ENCODE results near the gene RAMACL. TPM values are rescaled to one million over a fixed set of nuclear protein-coding genes. Genes with fewer than 3 reads are reported as not detected.
A peak's percentile ranks its signal among the peaks of the same experiment; 100 is the strongest.

RAMACL gene
- total and polyA plus RNA-seq, 2 of the 4 experiments (the other 2 are of a cell fraction): 0.46 to 0.90 TPM

GRCh38 chr6:166565084-166565967 lies 21.2 kb downstream of the RAMACL start:
- Histone ChIP-seq H2BK5ac (ENCODE audit: low read depth, low read length, poor library complexity, severe bottlenecking) (no peak overlapping the region), H3K23ac (ENCODE audit: low read depth, low read length) (no peak overlapping the region), H3K9me1 (ENCODE audit: insufficient read depth, low read length) (peaks cover 17% of the 10 kb centered on the region), H3K9ac (ENCODE audit: low read depth, low read length) (no peak overlapping the region), H3K14ac (replicated peaks; ENCODE audit: low read depth, low read length) (no peak overlapping the region), H4K8ac (ENCODE audit: low read depth in 2 of 2, low read length in 2 of 2) (0 out of 4 replicates have a peak overlapping the region, but pooled peaks of 1 of the 2 experiments have one; percentile 16), H3K4me3 (ENCODE audit: insufficient read depth, low read depth, low read length) (no peak overlapping the region), H2BK15ac (ENCODE audit: low read depth, low read length) (peak overlapping the region; percentile 63; the same call in 1 of the 3 replicates), H4K5ac (ENCODE audit: low read depth, low read length) (no peak overlapping the region), H2AFZ (replicated peaks; ENCODE audit: low read length, poor library complexity) (no peak overlapping the region), H3K4ac (ENCODE audit: low read depth, low read length) (no peak overlapping the region), H3K79me1 (ENCODE audit: low read depth in 1 of 2, low read length in 2 of 2) (peaks cover 3 to 50% of the 10 kb centered on the region in 2 experiments), H2AK5ac (ENCODE audit: low read depth, low read length) (peak overlapping the region; percentile 84), H3K9me3 (ENCODE audit: control insufficient read depth, insufficient read depth, low read length) (no peaks in the 10 kb centered on the region), H2BK120ac (ENCODE audit: low read depth, low read length) (0 out of 2 replicates have a peak overlapping the region, but pooled peaks have one; percentile 22), H3K56ac (ENCODE audit: extremely low read depth, insufficient read depth, low read length) (no peak overlapping the region), H4K91ac (ENCODE audit: insufficient read depth, low read depth, low read length) (no peak overlapping the region), H3K4me2 (ENCODE audit: low read depth, low read length) (no peak overlapping the region), H2AK9ac (replicated peaks; ENCODE audit: low read depth, low read length, poor library complexity) (peak overlapping the region; percentile 57), H3K4me1 (ENCODE audit: control insufficient read depth, insufficient read depth, low read length) (peaks cover 12% of the 10 kb centered on the region; the same call in 1 of the 2 replicates), H3K27ac (ENCODE audit: insufficient read depth, low read length) (no peak overlapping the region), H2BK20ac (ENCODE audit: low read depth, low read length) (peak overlapping the region; percentile 24; the same call in 1 of the 2 replicates), H3K36me3 (ENCODE audit: control insufficient read depth, insufficient read depth, low read length) (peaks cover 23% of the 10 kb centered on the region; the same call in 1 of the 2 replicates), H3K18ac (ENCODE audit: low read depth, low read length) (no peak overlapping the region), H3K27me3 (ENCODE audit: control insufficient read depth, insufficient read depth, low read length) (no peaks in the 10 kb centered on the region), H4K20me1 (ENCODE audit: insufficient read depth, low read length) (peaks cover 20% of the 10 kb centered on the region)
- dilution Hi-C loops (cut with HindIII; ENCODE audit: low sequenced_read_pairs, unreplicated experiment): no loop called here
- no peak for DNase-seq
- BruUV-seq (replicated peaks): no TSS peak
- ChIA-PET POLR2A (ENCODE audit: unreplicated experiment) (no interaction called here), CTCF (no interaction called here)
- TF ChIP-seq RAD21 (IDR thresholded peaks at IDR 0.05; ENCODE audit: low read length) (no peak), FOS (IDR thresholded peaks at IDR 0.05; ENCODE audit: low read depth, low read length) (no peak), ELK1 (IDR thresholded peaks at IDR 0.05; ENCODE audit: borderline replicate concordance, low read depth, low read length) (no peak), NFE2L2 (IDR thresholded peaks at IDR 0.05; ENCODE audit: low read depth, low read length) (no peak), MXI1 (IDR thresholded peaks at IDR 0.05; ENCODE audit: borderline replicate concordance, low read depth, low read length) (no peak), SMC3 (IDR thresholded peaks at IDR 0.05; ENCODE audit: low read depth, low read length) (no peak), BHLHE40 (IDR thresholded peaks at IDR 0.05; ENCODE audit: low read depth, low read length) (no peak), MAZ (IDR thresholded peaks at IDR 0.05; ENCODE audit: borderline replicate concordance, low read depth, low read length) (no peak), POLR2A (IDR thresholded peaks at IDR 0.05; ENCODE audit: low read depth, low read length) (no peak), RCOR1 (IDR thresholded peaks at IDR 0.05; ENCODE audit: insufficient replicate concordance, low read length) (no peak), RFX5 (IDR thresholded peaks at IDR 0.05; ENCODE audit: low read depth, low read length) (no peak), CHD1 (IDR thresholded peaks at IDR 0.05; ENCODE audit: low read depth, low read length) (no peak), CTCF (conservative IDR thresholded peaks at IDR 0.05; ENCODE audit: low read depth, low read length) (no peak), CEBPB (IDR thresholded peaks at IDR 0.05; ENCODE audit: low read depth, low read length) (no peak), MAFK (IDR thresholded peaks at IDR 0.05; ENCODE audit: low read depth, low read length) (no peak)
- intact Hi-C loops (cut with micrococcal nuclease): no loop called here
- in situ Hi-C loops (cut with MboI; ENCODE audit: low sequenced_read_pairs): no loop called here
- ATAC-seq (ENCODE audit: low read depth): no peak
- 96% methylated on average over 4 of the region's 24 CpGs; no CpG with 5 or more reads in 1 of the 2 experiments for WGBS, 2 experiments (ENCODE audit: extremely low coverage in 2 of 2, insufficient read length in 1 of 2)

Data from IMR-90 (cell line).